DMS153 (cell line): Measurements from ENCODE around the gene HEATR9.

Experiments
- DNase-seq: peaks from one replicate; lab custom pipeline; 2025; lab: John Stamatoyannopoulos, UW

The HEATR9 gene

GRCh38 chr17:35808240-35808961 lies 60.3 kb downstream of the HEATR9 start:
- no peak for DNase-seq

GRCh38 chr17:35807371-35808144 lies 61.1 kb downstream of the HEATR9 start:
- no peak for DNase-seq
